ENCODE results near the gene WNT1. TPM values are rescaled to one million over a fixed set of nuclear protein-coding genes. Genes with fewer than 3 reads are reported as not detected.

The WNT1 gene
- total RNA-seq, 1 donor from 2014 or later: not detected

DNA sequence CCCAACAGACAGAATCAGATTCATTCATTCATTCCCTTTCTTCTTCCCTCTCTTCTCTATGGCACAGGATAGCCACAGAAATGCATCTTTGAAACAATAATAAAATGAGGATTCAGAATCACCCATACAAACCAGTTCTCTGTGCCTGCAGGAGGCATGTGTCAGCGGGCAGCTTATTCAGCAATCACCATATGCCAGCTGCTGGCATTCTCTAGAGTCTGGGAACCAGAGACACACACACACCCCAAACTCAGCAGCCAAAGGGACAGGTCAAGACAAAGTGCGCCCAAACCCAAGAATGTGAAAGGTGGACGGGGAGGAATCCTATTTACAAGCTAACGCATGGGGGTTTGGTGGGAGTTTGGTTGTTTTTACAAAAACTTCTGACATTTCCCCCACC is 34.9 kb upstream of the WNT1 start:
- Mint-ChIP-seq H3K9me3 (ENCODE audit: low read depth) (no peaks in the 10 kb centered on the region), H3K27me3 (no peaks in the 10 kb centered on the region), H3K4me3 (ENCODE audit: low read depth) (no peak overlapping the region), H3K27ac (no peak overlapping the region), H3K4me1 (ENCODE audit: low read depth) (peaks cover 2% of the 10 kb centered on the region), H3K36me3 (ENCODE audit: insufficient read depth) (peaks cover 11% of the 10 kb centered on the region)
- no peak for DNase-seq (ENCODE audit: low spot score, unreplicated experiment)
- TF ChIP-seq, protein P1, sequence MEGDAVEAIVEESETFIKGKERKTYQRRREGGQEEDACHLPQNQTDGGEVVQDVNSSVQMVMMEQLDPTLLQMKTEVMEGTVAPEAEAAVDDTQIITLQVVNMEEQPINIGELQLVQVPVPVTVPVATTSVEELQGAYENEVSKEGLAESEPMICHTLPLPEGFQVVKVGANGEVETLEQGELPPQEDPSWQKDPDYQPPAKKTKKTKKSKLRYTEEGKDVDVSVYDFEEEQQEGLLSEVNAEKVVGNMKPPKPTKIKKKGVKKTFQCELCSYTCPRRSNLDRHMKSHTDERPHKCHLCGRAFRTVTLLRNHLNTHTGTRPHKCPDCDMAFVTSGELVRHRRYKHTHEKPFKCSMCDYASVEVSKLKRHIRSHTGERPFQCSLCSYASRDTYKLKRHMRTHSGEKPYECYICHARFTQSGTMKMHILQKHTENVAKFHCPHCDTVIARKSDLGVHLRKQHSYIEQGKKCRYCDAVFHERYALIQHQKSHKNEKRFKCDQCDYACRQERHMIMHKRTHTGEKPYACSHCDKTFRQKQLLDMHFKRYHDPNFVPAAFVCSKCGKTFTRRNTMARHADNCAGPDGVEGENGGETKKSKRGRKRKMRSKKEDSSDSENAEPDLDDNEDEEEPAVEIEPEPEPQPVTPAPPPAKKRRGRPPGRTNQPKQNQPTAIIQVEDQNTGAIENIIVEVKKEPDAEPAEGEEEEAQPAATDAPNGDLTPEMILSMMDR (IDR thresholded peaks at IDR 0.05; ENCODE audit: unreplicated experiment): no peak

DNA sequence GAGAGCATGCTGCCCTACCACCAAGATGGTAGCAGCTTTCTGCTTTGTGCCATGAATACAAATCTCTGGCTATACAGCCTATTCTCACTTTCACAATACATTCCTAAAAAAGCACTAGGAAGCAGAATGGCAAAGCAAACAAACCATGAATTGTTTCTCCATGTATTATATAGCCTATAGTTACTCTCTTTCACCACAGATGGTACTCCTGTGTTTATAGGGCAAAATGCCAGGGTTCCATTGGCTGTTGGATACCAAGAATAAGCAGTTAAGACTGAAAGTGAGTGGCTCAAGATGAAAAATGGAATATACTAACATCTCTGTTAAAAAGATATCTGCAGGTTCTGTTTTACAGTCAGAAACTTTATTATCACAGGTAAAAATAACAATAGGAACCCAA is 31.9 kb upstream of the WNT1 start:
- no peak overlapping the region for H3K4me3 Mint-ChIP-seq (ENCODE audit: low read depth)
- DNase-seq (ENCODE audit: low spot score, unreplicated experiment): no peak

DNA sequence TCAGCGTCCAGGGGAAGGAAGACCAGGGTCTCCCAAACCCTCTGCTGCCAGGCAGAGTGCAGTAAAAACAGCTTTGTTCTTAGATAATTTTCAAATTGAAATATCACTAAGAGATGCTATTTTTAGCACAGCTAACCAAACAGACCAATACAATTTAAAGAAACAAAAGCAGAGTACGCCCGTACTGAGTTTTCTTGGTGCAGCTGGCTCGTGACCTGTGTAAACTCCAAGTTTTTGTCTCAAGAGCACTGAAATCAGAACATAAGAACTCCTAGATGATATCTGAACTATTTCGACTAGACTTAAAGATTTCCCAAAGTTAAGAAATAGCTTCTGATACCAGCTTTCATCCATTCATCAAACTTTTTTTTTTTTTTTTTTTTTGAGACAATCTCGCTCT is 31.2 kb upstream of the WNT1 start:
- TF ChIP-seq, protein P1 (IDR thresholded peaks at IDR 0.05; ENCODE audit: unreplicated experiment): no peak
- Mint-ChIP-seq H3K27ac (no peak overlapping the region), H3K9me3 (ENCODE audit: low read depth) (no peaks in the 10 kb centered on the region), H3K27me3 (no peaks in the 10 kb centered on the region), H3K4me3 (ENCODE audit: low read depth) (no peak overlapping the region), H3K4me1 (ENCODE audit: low read depth) (peaks cover 2% of the 10 kb centered on the region), H3K36me3 (ENCODE audit: insufficient read depth) (peaks cover 9% of the 10 kb centered on the region)
- DNase-seq (ENCODE audit: low spot score, unreplicated experiment): no peak

More for the DNA sequence above, 31.9 kb upstream of the WNT1 start:
- Mint-ChIP-seq H3K36me3 (ENCODE audit: insufficient read depth) (peaks cover 9% of the 10 kb centered on the region), H3K27me3 (no peaks in the 10 kb centered on the region), H3K27ac (no peak overlapping the region), H3K4me1 (ENCODE audit: low read depth) (peaks cover 2% of the 10 kb centered on the region), H3K9me3 (ENCODE audit: low read depth) (no peaks in the 10 kb centered on the region)
- TF ChIP-seq, protein P1 (IDR thresholded peaks at IDR 0.05; ENCODE audit: unreplicated experiment): no peak

DNA sequence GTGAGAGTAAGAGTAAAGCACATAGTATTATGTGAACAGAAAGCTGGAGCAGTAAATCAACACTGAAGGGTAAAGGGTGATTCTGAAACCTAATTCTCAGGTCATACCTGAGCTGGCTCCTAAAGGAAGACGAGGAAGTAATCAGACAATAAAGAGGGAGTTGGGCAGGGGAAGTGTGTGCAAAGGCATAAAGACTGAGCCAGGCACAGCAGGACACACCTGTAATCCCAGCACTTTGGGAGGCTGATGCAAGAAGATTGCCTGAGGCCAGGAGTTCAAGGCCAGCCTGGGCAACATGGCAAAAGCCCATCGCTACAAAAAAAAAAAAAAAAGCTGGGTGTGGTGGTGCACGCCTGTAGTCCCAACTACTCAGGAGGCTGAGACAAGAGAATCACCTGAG is 30.4 kb upstream of the WNT1 start:
- Mint-ChIP-seq H3K27me3 (no peaks in the 10 kb centered on the region), H3K4me1 (ENCODE audit: low read depth) (peaks cover 2% of the 10 kb centered on the region), H3K9me3 (ENCODE audit: low read depth) (no peaks in the 10 kb centered on the region), H3K36me3 (ENCODE audit: insufficient read depth) (peaks cover 13% of the 10 kb centered on the region), H3K4me3 (ENCODE audit: low read depth) (no peak overlapping the region), H3K27ac (no peak overlapping the region)
- no peak for DNase-seq (ENCODE audit: low spot score, unreplicated experiment)
- TF ChIP-seq, protein P1 (IDR thresholded peaks at IDR 0.05; ENCODE audit: unreplicated experiment): no peak

DNA sequence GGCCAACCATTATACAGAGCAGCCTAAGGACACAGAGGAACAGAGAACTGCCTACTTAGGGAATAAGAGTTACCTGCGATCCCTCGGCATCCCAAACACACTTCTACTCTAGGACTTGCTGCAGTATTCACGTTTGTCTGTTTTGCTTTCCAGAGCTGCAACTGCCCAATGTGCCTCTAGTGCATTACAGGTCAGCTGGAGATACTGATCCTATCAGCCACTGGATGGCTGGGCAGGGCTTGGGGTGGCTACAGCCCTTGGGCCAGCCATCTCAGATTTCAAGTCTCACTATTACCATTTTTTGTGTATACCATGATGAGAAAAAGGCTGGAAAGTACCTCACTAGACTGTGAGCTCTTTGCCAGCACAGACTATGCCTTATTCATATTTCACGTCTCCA is 25.4 kb upstream of the WNT1 start:
- Mint-ChIP-seq H3K4me3 (ENCODE audit: low read depth) (no peak overlapping the region), H3K27me3 (no peaks in the 10 kb centered on the region), H3K4me1 (ENCODE audit: low read depth) (peaks cover 16% of the 10 kb centered on the region), H3K36me3 (ENCODE audit: insufficient read depth) (peaks cover 12% of the 10 kb centered on the region), H3K27ac (no peak overlapping the region), H3K9me3 (ENCODE audit: low read depth) (no peaks in the 10 kb centered on the region)
- TF ChIP-seq, protein P1 (IDR thresholded peaks at IDR 0.05; ENCODE audit: unreplicated experiment): no peak
- DNase-seq (ENCODE audit: low spot score, unreplicated experiment): no peak

Data from progenitor cell of endocrine pancreas (in vitro differentiated cells).